ENCODE data around the gene SOX11.

SOX11 gene

DNA sequence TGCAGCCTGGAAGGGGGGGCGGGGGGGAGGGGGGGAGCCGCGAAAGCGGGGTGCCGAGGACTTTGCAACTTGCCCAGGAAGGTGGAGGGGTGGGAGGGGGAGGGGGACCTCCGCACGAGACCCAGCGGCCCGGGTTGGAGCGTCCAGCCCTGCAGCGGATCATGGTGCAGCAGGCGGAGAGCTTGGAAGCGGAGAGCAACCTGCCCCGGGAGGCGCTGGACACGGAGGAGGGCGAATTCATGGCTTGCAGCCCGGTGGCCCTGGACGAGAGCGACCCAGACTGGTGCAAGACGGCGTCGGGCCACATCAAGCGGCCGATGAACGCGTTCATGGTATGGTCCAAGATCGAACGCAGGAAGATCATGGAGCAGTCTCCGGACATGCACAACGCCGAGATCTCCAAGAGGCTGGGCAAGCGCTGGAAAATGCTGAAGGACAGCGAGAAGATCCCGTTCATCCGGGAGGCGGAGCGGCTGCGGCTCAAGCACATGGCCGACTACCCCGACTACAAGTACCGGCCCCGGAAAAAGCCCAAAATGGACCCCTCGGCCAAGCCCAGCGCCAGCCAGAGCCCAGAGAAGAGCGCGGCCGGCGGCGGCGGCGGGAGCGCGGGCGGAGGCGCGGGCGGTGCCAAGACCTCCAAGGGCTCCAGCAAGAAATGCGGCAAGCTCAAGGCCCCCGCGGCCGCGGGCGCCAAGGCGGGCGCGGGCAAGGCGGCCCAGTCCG, 540 bp downstream of the SOX11 start:
- DNase-seq, result no peak

- no peak for DNase-seq
Measured at GRCh38 chr2:5693287-5694201, 1.4 kb downstream of the SOX11 start.

- no peak for DNase-seq
Measured at GRCh38 chr2:5694306-5694705, 2.1 kb downstream of the SOX11 start.

DNA sequence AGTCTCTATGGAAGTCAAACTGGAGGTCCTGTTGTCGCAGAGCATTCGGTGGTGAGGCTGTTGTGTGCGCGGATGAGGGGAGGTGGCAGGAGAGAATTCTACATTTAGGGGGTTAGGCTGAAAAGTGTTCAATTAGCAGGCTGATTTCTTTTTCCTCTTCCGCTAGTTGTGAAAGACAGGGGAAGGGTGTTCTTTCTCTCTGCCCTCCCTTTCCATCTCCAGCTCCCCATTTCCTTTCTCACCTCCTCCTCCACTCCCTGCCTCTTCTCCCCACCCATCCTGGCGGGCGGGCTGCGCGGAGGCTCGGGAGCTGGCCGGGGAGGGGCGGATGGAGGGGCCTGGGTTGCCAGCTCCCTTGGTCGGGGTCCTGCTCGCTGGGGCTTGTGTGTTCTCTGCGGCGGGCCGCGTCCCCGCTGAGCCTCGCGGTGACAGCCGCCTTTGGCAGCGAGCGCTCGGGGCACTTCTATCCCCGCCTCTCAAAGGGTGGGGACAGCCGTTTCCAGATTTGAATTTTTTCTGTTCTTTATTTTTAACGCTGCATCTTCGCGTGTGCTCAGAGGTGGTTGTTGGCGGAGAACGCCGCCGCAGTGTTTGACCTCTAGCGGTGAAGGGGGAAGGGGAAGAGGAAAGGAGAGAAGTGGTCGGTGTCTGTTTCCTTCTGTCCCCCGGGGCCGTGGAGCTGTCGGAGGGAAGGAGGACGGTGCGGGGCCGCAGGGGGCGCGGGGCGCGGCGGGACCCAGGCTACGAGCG, 3.6 kb downstream of the SOX11 start:
- DNase-seq, result no peak

DNA sequence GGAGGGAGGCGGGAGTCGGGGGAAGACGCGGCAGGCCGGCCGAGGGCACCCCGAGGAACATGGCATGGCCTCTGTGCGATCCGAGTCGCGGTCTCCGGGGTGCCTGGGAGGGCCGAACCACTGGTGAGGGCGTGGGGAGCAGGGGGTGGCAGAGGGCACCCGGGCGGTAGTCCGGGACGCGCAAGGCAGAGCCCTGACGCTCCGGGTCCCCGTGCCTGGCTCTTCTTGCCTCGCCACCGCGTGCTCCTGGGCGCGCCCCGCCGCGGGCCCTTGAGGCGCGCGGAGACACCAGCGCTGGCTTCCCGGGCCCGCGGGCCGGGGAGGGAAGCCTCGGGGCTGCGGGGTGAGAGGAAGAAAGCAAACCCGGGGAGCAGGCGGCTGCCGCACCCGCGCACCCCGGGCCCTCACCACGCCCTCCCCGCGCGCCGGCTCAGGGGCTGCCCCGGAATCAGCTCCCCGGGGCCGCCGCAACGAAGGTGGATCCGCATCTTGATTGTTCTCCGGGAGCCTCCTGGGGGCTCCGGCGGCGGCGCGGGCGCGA, 4.3 kb downstream of the SOX11 start:
- no peak for DNase-seq

GRCh38 chr2:5696945-5697521, 4.8 kb downstream of the SOX11 start:
- DNase-seq, result no peak

GRCh38 chr2:5697562-5697961, 5.4 kb downstream of the SOX11 start:
- no peak for DNase-seq

- no peak for DNase-seq
Measured at GRCh38 chr2:5698134-5698533, 6.0 kb downstream of the SOX11 start.

- no peak for DNase-seq
Measured at GRCh38 chr2:5699963-5700362, 7.8 kb downstream of the SOX11 start.

DNA sequence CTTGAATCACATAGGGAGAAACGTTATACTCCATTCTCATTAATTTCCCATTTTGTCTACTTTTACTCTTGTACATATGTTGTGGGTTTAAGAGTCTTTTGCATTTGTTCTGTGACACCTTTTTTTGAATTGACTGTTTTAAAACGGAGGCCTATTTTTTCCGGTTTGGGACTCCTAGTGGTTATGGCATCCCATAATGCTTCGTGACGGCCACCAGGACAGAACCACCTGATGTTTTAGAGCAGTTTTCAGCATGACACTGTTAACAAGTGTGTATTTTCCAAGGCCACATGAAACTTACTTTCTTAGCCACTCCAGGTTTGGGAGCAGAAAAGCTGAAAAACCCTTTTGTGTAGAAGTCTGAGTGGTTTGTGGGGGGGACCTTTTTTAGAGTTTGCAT, 8.4 kb downstream of the SOX11 start:
- no peak for DNase-seq

DNA sequence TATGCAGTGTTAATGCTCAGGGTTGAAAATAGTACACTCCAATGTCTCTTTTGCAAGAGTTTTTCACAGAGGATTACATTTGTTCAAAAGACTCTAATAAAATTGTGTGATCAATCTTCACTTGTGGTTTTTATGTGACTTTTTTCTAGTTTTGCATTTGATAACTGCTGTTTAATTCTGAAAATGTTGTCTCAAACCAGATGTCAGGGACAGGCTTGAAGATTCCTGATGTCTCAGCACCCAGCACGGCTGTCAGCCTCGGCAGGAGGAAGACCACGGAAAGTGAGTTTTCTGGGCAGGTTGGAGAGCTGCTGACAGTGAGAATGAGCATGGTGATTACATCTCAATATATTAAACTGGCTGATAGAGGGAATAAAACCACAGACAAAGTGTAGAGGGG, 9.1 kb downstream of the SOX11 start:
- DNase-seq, result no peak

DNA sequence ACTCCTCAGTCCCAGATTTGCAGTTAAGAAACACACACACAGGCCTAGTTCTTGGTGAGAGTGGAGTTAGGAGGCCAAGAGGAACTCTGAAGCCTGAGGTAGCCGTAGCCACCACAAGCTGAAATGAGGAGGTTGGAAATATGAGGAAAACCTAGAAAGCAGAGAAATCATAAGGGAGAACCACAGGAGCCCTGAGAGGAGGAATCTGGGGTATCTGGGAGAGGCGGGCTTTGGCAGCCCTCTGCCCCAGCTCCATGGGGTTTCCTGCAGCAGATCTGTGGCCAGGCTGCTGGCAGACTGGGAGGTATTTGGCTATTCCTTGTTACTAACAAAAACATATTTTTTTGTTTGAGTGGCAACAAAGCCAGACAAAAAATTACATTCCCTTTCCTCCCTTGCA, 11.0 kb downstream of the SOX11 start:
- no peak for DNase-seq

DNA sequence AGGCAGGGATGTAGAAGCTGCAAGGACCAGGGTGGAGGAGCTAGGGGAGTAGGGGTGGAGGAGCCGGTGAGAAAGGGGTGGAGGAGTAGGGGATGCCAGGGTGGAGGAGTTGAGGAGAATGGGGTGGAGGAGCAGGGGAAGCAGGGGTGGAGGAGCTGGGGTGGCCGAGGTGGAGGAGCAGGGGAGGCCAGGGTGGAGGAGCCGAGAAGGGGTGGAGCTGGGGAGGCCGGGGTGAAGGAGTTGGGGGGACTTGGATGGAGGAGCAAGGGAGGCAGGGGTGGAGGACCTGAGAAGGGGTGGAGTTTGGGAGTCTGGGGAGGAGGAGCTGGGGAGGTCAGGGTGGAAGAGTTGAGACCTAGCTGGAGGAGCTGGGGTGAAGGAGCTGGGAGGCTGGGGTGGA, 13.3 kb downstream of the SOX11 start:
- no peak for DNase-seq

- no peak for DNase-seq
Measured at GRCh38 chr2:5706717-5707455, 14.7 kb downstream of the SOX11 start.

GRCh38 chr2:5710615-5711014, 18.4 kb downstream of the SOX11 start:
- DNase-seq, result no peak

DNA sequence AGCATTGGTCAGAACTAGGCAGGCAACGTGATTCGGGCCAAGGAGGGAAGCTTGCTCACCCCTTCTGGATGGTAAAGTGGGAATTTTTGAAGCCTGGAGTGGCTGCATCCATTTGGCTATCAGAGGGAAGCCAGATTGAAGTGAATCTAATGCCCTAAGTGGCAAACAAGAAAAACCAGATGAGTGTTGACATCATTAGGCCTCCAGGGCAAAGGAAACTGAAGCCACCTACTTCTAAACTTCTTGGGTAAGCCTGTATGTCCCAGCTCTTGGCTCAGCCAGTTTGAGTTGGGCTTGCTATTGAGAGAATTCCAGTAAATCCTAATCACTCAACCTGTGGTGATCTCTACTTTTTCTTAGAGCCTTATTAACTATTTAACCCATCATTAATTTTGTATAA, 20.9 kb downstream of the SOX11 start:
- DNase-seq, result no peak

DNA sequence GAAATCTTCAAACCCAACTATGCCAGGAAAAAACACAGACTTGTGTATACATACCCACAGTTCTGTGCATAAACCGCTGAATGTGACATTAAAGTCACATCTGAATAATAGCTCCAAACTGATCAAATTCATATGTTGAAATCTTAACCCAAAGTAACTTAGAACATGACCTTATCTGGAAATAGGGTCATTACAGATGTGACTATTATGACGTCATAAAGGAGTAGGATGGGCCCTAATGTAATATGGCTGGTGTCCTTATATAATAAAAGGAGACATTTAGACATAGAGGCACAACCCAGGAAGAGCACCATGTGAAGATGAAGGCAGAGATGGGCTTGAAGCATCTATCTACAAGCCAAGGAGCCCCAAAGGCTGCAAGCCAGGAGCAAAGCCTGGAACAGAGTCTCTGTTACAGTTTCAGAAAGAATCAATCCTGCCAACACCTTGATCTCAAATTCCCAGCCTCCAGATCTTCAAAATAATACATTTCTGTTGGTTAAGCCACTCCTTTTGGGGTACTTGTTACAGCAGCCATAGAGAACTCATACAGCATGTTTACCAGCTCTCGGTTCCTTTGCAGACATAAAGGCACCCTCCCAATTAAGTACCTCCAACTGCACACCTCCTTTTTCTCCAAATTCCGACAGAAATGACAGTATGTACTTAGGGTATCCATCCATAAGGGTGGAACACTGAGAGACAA, 27.6 kb downstream of the SOX11 start:
- DNase-seq, result no peak

DNA sequence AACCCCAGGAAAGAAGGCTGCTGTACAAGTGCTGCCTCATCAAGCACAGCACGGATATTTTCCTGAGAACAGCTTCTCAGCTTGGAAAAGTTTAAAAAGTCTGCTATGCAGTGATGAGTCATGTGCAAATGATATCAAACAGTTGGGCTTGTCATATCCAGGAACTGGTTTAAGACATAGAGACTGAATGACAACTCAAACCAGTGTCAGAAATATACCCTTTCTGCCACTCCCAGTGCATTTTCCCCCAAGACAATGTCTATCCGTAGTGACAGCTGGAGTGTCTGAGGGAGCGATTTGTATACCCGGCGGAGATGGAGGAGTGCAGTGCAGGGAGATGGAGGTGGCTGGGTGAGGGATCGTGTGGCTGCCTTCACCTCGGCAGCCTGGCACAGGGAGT, 28.2 kb downstream of the SOX11 start:
- DNase-seq, result no peak

GRCh38 chr2:5722236-5722635, 30.1 kb downstream of the SOX11 start:
- no peak for DNase-seq

DNA sequence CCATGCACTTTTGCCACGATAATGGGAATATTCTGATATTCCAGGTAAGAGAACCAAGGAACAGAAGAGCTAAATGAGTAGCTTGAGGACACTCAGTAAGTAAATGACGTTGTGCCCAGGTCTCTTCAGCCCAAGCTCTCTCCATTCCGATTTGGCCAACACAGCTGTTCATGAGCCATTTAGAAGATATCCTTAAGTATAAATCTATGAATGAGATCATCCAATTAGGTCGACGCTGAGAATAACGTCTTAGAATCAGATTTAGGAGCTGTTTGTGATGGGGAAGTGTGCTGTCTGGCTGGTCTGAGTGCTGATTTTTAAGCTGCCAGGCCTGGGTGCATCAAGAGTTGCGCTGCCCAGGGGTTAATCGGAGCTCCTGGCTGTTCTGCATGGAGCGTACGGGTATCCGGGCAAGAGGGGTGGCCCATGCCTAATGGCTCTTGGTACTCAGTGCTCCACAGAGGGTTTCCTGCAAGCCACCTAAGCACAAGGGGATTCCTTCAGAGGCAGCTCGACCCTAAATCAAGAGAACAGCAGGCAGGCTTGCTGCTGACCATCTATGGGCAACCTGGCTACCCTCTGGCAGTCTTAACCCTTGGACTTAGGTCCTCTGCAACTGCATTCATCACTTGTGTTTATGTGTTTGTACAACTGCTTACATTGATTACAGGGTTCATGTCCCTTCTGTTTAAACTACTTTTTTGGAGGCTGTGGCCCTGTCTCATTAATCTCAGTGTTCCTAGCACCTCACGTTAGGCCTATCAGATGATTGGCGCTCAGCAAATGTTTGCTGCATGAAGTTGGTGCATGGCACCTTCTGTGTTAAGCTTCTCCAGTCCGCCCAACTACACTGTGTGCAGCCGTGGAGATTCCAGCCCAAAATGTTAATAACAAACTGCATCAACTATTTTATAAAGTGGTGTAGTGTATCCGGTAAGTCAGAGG, 31.9 kb downstream of the SOX11 start:
- no peak for DNase-seq
